Measurements from ENCODE around the gene INSIG1. TPM values are rescaled to one million over a fixed set of nuclear protein-coding genes. Genes with fewer than 3 reads are reported as not detected.
A peak's percentile ranks its signal among the peaks of the same experiment; 100 is the strongest.

Gene INSIG1
- total RNA-seq, 1 donor from 2014 or later, result 52.3 TPM

DNA sequence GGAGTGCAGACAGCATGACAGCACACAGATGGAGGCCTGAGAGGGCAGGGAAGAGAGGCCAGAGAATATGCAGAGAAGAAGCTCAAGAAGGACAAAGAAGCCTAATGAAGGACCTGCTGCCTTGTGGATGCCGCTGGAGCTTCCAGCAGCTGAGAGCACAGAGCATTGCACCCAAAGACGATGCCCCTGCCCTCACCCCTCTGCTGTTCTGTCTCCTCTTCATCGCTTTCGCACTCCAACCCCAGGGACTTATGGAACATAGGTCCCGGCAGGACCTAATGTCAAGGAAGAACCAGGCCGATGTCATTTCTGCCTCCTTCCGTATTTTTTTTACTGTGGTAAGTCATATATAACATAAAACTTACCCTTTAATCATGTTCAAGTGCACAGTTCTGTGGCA lies 12.3 kb upstream of the INSIG1 start:
- no peak for DNase-seq

DNA sequence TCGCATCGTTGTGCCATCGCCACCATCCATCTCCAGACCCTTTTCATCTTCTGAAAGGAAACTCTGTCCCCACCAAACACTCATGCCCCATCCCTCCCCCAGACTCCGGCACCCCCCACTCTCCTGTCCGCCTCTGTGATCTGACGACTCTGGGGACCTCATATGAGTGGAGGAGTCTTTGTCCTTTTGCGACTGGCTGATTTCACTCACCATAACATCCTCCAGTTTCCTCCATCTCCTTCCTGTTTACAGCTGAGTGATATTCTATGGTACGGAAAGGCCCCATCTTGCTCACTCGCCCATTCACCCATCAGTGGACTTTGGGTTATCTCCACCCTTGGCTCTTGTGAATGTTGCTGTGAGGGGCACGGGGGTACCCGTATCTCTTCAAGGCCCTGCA lies 11.8 kb upstream of the INSIG1 start:
- no peak for DNase-seq

DNA sequence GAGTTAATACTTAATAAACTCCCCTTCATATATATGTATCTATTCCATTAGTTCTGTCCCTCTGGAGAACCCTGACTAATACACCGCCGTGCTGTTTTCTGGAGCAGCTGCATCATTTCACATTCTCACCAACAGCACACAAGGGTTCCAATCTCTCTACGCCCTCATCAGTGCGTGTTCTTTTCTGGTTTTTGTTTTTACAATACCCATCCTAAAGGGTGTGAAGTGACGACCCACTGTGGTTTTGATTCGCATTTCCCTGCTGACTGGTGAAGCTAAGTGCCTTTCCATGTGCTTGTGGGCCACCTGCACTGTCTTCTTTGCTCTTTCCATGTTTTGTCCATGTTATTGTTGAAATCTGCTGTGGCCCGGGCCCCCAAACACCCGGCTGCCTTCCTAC lies 11.0 kb upstream of the INSIG1 start:
- DNase-seq, result no peak

DNA sequence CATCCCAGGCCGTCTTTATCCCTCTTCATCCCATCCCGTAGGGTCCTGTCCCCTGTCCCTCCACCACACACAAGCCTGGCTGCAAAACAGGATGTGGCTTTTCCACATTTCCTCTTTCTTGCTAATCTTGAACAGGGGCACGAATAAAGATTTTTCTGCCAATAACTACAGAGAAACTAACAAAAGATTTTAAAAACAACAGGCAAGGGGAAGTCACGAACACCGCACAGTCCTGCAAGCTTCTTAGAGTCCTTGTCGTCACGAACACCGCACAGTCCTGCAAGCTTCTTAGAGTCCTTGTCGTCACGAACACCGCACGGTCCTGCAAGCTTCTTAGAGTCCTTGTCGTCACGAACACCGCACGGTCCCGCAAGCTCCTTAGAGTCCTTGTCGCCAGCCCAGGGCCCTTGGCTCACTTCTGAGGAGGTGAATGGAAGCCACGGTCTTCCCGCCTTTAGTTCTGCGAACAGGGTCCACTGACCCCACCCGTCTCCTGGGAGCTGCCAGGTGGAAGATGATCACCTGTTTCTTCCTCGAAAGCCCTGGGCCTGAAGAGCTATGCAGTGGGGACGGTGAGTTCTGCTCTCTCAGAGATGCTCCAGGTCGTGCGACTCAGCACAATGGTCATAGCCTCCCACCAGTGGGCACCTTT lies 10.3 kb upstream of the INSIG1 start:
- no peak for DNase-seq

DNA sequence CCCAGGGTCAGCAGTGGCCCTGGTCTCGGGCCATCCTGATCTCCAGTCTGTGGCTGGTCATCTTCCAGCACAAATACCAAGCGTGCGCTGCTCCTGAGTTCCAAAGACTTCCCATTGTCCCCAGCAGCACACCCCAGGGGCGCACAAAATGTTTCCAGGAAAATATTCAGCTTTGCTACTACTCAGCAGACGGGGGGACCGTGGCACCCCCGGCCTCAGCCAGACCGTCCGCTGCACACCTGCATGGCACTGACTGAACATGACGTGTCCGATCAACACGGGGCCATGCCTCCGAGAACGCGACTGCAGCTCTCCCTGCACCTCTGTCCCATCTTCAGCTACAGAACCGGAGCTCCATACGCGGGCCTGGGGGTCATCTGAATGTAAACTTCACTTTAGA lies 9.6 kb upstream of the INSIG1 start:
- DNase-seq, result no peak

DNA sequence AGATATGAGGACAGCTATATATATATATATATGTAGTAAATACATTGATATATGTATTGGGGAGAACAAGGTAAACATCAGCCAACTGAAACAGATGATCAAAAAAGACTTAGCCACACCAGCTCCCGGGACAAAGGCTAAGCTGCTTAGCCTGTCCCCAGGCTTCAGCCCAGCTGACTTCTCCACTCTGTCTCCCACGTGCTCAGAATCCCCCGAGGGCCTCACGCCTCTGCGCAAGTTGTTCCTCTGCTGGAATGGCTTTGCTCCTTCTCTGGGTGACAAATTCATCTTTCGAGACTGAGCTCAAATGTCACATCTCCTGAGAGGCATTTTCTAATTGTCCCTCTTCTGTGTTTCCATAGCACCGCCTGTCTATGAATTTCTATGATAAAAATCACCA lies 8.6 kb upstream of the INSIG1 start:
- DNase-seq, result no peak

DNA sequence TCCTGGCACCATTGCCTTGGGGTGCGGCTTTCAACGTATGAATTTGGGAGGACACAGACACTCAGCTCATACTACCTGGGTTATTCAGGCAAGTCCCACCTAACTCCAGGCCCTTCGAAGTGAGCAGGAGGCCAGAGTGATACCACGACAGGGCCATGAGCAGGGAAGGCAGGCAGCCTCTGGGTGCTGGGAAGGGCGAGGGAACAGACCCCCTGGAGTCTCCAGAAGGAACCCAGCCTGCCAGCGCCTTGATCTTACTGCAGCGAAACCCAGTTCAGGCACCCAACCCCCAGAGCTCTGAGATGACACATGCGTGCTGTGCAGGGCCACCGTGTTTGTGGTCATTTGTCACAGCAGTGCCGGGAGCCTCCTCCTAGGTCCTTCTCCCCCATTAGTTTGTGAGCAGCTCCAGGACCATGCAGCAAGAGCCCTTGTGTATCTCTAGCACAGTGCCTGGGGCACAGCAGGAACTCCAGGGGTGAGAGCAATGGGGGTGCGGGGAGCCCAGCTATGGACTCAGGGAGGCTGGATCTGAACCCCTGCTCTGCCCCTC lies 7.7 kb upstream of the INSIG1 start:
- DNase-seq, result no peak

DNA sequence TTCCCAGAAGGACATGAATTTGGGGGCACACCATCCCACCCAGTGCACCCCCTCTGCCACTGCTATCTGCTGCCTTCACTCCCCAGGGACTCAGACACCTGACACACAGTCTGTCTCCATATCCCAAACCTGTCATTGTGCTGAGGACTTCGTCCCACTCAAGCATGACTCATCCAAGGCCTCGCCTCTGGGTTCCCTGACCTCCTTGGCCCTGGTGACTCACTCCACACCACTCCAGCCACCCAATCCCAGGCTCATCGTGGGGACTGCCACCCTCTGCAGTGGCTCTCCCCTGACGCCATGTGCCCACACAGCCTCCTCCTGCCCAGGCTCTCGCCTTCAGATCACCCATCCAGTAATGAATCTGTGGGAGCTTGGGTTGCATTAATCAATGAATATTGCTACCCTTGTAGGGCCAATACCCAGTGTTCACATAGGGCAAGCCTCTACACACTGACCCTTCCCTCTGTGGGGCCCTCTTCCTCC lies 6.6 kb upstream of the INSIG1 start:
- no peak for DNase-seq

DNA sequence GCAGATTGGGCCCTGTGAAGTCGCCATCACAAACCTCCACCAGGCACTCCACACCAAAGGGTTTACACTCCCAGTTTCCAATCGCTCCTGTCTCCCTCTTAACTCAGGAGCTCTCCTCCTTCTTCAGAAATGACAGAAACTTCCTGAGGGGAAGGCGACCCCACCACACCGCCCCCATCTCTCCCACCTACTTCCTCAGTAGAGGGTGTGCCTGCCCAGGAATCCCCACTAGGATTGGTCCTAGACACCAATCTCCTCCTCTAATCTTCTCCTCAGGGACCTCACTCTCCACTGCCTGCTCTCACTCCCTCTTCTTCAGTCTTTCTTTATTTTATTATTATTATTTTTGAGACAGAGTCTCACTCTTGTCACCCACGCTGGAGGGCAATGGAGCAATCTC lies 5.9 kb upstream of the INSIG1 start:
- no peak for DNase-seq

DNA sequence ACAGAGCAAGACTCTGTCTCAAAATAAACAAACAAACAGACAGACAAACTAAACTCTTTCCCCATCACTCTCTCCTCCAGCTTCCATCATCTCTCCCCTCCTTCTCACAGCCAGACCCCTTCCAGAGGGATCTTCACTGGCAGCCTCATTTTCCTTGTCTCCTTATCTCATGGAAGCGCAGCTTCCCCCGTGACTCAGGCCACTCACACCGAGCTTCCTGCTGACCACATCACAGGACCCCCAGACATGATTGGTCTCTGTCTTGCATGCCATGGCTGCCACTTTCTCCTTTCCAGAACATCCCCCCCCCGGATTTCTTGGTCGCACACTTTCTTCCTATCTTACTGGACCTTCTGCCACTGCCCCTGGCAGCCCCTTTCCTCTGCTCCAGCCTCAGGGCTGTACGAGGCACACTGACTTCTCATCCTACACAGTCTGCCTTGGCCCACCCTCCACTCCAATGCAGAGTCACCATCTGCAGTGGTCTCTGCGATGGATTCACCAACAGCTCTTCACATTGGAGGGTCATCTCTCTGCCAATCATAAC lies 4.9 kb upstream of the INSIG1 start:
- no peak for DNase-seq

DNA sequence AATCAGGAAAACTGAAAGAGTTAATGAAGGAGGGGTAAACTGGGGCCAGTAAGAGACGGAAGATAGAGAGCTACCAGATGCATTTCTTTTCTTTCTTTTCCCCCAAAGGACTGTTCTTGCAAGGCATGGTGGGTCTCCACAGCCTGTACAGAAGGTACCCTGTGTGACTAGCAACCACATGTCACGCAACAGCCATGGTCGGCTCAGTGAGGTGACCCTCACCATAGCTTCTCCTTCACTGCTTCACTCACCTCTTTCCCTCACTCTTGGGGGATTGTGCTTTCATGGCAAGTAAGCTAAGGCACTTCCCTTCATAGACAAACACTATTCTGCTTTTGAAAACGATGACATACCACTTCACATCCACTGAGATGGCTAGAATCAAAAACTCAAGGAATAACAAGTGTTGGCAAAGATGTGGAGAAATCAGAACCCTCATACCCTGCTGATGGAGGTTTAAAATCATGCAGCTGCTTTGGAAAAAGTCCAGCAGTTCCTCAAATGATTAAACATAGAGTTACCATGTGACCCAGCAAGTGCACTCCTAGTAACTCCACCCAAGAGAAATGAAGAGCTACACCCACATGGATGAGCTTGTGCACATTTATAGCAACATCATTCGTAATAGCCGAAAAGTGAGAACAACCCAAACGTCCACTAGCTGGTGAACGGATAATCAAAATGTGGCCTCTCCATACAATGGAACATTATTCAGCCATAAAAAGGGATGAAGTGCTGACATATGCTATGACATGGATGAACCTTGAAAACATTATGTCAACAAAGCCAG lies 3.8 kb upstream of the INSIG1 start:
- DNase-seq, result peak; percentile 36

DNA sequence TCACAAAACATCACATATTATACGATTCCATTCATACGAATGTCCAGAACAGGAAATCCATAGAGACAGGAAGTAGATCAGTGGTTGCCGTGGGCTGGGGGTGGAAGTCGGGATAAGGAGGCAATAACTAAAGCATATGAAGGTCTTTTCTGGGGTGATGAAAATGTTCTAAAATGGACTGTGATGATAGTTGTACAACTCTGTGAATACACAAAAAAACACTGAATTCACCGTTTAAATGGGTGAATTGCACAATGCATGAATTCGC lies 3.2 kb upstream of the INSIG1 start:
- no peak for DNase-seq

DNA sequence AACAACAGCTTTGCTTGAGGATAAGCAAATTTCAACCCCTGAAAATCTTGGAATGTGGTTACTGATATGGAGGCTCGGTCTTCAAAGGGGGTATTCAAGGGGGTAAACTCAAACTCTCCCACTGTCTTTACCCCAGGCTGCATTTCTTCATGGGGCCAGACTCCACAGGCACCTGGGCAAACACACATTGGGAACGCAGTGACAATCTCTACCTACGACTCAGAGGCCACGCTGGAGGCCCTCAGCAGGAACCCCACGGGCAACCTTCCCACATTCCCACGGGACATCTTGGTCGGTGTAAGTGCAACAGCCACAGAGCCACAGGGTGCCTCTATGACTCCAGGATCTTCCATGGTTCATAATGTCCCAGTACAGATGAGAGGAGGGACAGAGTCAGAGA lies 2.2 kb upstream of the INSIG1 start:
- no peak for DNase-seq

DNA sequence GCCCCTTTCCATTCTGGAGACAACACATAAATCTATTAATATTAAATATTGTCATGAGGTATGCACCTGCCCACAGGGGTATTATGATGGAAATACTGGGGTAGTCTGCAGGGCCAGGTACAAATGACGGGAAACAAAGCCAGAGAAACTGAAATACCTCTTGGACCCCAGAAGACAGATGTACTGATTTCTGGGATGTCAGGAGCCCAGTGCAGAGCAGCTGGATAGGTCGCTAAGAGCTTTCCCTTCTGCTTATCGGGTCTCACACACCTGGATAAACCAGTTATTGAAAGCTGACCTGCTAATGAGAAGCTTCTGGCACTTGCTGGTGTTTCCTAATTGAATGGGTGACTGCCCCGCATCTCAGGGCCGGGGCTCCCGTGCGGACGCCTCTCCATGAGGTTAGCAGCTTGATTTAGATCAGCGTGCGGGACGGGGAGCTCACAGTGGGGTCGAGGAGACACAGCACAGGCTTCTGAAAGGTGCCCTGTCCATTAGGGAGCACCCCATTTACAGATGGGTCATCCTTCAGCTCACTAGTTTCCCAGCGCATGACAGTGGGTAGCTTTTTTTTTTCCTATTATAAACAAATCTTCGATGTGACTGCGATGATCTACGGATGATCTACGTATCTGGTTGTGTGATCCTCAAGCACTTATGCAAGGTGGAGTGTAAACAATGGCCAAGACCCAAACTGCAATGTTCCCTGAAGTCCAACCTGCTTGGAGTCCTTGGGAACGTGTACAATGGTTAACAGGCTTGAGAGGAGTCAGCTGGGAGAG lies 1.5 kb upstream of the INSIG1 start:
- DNase-seq, result no peak

DNA sequence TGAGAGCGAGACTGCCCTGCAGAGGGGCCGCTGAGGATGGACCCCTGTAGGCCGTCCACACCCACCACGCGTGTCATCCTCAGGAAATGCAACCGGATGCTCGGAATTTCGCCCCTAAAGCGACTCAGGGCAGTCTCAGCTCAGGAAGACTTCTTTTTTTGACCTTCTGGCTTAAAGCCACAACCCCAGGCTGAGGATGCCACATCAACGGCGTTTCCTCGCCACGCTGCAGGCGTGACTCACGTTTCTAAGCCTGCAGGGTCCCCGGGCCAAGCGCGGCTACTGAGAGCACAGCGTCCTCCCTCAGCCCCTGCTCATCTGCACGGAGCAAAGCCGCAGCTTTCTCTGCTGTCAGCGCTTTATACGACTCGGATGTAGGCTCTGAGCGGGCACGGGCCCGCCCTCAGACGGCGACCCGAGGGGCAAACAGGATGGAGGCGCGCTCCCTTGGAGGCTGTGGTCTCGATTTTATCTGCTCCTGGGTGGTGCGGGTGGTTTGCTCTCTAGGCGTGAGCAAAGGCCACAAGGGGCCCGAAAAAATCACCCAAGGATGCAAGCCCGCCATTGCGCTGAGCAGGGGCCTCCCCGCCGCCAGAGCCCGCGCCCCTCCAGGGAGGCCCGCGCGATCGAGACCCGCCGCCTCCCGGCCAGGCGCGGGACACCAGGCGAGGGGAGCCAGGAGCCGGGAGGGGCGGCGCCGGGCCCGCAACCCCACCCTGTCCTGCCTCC lies 726 bp upstream of the INSIG1 start:
- DNase-seq, result peak; percentile 54

DNA sequence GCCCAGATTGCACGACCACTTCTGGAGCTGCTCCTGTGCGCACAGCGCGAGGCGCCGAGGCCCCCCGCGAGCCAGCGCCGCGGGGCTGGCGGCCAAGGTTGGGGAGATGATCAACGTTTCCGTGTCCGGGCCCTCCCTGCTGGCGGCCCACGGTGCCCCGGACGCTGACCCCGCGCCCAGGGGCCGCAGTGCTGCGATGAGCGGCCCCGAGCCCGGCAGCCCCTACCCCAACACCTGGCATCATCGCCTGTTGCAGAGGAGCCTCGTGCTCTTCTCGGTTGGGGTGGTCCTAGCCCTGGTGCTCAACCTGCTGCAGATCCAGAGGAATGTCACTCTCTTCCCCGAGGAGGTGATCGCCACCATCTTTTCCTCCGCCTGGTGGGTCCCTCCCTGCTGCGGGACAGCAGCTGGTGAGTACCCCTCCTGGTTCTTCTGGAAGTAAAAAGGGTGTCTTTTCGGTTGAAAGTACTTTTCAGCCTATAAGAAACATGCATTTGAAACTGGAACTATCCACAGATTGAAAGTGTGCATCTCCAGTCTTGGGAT lies 683 bp downstream of the INSIG1 start:
- DNase-seq, result no peak

DNA sequence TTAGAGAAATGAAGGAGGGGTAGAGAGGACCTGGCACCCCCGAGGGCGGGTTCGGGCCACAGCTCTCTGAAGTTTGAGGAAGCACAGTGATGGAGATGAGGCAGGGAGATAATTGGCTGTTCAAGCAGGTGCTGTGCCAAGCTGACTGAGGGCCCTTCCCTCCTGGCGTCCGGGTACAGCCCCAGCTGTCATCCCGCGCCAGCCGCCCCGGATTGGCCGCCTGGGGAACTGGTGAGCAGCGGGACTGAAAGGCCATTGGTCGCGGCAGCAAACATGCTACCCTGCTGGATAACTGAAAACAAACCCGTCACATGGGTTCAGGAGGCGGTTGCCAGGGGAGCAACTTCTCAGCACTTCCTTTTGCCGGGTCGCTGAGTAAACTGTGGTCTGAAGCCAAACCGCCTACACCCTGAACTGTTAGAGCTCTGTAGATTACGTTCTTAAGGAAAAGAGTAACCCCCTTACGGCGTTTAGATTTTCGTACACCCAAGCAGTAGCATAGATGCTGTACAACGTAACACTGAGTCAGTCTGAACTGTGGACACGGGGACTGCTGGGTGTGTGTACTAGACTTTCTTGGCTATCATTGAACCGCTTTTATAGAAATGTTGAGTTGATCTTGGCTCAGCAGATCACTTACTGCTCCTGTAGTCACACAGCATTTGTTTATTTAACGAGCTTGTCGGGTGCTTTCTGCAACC lies 1.3 kb downstream of the INSIG1 start:
- peak; percentile 96 for DNase-seq

DNA sequence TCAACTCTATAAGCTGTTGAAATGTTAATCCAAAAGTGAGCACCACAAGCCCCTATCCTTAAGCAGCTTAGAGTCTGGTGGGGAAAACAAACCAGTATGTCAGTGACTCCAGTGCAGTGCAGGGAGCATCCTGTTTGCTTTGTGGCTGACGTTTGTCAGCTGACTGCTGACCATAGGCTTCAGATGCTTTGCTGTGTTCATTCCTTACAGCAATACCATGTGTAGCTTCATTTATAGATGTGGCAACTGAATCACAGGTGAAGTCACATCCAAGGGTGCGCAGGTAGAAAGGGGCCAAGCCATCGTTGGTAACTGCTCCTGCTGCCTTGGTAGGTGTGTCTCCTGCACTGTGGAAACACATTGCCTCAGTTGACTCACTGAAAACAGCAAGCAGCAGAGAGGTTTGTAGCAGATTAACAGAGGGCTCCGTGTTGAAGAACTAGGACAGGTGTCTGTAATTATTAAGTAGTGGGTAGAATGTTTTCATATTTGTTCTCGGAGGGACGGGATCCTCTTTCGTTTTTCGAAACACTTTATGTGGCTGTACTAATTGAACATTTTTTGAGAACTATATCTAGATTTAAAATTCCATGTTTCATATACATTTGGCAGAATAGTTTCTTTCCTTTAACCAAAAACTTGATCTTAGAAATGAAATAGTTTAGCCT lies 2.0 kb downstream of the INSIG1 start:
- DNase-seq, result no peak

DNA sequence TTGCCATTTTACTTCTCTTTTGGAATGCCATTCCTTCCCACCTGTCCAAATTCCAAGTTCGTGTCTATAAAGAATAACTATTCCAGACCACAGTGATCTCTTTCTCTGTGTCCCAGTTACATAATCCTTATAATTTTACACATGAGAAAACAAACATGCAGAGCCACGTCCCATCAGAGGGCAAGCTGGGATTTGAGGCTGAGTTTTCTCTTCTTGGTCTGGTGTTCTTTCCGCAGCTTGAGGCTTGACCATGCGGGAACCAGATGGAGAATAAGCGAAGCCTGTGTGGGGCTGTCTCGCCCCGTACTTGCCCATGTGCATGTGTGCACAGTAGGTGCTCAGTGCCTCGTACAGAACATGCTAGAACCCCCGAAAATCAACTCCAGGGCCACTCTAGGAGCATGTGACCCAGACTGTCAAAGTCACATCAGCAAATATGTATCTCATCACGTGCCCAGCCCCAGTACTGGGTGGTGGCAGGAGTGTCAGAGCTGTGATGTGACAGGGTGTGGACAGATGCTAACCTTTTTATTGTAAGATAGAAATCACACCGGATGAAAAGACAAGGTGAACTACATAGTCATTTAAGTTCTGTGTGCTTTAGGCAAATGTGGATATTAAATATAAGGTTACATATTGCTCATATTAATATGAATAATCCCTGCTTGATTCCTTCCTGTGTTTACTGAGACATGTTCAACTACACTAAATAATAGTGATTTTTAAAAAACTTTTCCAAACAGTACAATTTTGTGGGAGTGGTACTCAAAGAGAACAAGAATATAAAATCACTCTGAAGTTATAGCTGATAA lies 3.2 kb downstream of the INSIG1 start:
- no peak for DNase-seq

Measured in tongue (tissue), 2 donors.